ENCODE data around the gene MMP20.

Gene MMP20

DNA sequence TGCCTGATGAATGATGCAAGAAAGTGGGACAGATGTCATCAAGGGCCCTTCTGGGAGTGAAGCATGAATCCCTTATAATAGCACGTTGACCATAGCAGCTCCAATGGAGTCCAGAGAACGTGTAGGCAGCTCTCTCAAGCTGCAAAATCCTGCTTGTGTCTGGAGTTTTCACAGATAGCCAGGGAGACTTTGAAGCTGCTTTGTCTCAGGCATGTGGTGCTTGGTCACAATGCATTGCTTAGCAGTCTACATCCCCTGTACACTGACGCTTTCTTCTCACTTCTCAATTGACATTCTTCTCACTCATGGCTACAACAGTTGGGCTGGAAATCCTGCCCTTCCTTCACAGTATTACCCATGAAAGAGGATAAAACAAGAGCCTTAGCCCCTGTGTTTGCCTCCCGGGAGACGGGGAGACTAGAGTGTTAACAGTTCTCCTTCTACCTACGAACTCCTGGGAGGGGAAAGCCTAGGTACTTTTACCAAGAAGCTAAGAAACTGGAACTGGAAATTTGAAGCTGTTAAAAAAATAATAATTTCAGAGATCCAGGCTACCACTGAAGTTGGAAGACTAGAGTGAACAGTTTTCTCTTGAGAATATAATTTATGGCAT lies 73.9 kb downstream of the MMP20 start:
- H3K4me3 ChIP-seq (ENCODE audit: low read length) = no peak overlapping the region
- H3K36me3 ChIP-seq (ENCODE audit: control insufficient read depth, low read depth, low read length) = no peaks in the 10 kb centered on the region
- H3K27ac ChIP-seq (ENCODE audit: low read length) = no peak overlapping the region

DNA sequence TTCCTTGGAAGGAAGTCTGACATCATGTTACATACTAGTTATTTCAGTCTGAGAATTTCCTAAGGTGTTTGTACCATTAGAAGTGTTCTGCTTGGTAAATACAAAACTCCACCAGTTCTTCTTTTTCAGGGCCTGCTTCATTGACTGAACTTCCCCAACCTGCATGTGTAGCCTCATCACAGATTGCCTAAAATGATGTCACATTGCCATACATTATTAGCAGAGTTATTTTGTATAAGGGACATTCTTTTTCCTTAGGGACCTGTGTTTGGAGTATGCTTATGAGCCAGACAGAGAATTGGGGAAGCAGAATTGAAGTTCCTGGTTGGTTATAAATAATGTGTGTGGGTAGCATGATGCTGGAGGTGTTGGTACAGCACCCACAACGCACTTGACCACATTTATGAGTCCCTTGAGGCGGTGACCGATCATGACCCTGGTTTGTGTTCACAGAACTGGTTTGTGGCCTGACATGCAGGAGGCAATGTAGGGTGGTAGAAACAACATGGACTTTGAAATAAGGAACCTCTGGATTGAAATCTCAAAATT lies 78.1 kb downstream of the MMP20 start:
- Histone ChIP-seq H3K27ac (ENCODE audit: low read length) (no peak overlapping the region), H3K4me3 (ENCODE audit: low read length) (no peak overlapping the region), H3K9me3 (ENCODE audit: control insufficient read depth, low read depth, low read length) (no peaks in the 10 kb centered on the region), H3K4me1 (ENCODE audit: control insufficient read depth, low read depth, low read length) (no peaks in the 10 kb centered on the region), H3K27me3 (ENCODE audit: control insufficient read depth, insufficient read depth, low read length) (no peaks in the 10 kb centered on the region), H3K9ac (ENCODE audit: low read length) (no peak overlapping the region), H3K36me3 (ENCODE audit: control insufficient read depth, low read depth, low read length) (no peaks in the 10 kb centered on the region)

More for the DNA sequence above, 73.9 kb downstream of the MMP20 start:
- Histone ChIP-seq H3K4me1 (ENCODE audit: control insufficient read depth, low read depth, low read length) (no peaks in the 10 kb centered on the region), H3K9me3 (ENCODE audit: control insufficient read depth, low read depth, low read length) (no peaks in the 10 kb centered on the region), H3K9ac (ENCODE audit: low read length) (no peak overlapping the region), H3K27me3 (ENCODE audit: control insufficient read depth, insufficient read depth, low read length) (no peaks in the 10 kb centered on the region)

DNA sequence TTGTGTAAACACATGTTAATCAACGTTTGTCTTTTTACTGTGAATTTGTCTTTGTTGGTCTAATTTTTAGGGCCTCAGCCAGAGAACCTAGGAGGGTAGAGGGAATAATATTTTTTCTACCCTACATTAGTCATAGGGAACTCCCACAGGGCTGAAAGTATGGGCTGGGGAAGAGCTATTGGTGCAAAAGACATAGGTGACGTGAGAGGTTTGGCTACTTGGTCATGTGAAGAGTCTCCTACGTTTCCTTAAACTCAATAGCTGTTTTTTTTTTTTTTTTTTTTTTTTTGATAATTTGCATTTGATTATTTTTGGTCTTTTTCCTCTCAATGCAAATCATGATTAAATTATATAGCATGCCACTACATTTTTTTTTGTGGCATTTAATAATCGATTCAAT lies 78.7 kb downstream of the MMP20 start:
- H3K27ac ChIP-seq (ENCODE audit: low read length) = no peak overlapping the region
- H3K9ac ChIP-seq (ENCODE audit: low read length) = no peak overlapping the region
- H3K27me3 ChIP-seq (ENCODE audit: control insufficient read depth, insufficient read depth, low read length) = no peaks in the 10 kb centered on the region
- no peak overlapping the region for H3K4me3 ChIP-seq (ENCODE audit: low read length)
- no peaks in the 10 kb centered on the region for H3K9me3 ChIP-seq (ENCODE audit: control insufficient read depth, low read depth, low read length)
- no peaks in the 10 kb centered on the region for H3K36me3 ChIP-seq (ENCODE audit: control insufficient read depth, low read depth, low read length)
- no peaks in the 10 kb centered on the region for H3K4me1 ChIP-seq (ENCODE audit: control insufficient read depth, low read depth, low read length)

DNA sequence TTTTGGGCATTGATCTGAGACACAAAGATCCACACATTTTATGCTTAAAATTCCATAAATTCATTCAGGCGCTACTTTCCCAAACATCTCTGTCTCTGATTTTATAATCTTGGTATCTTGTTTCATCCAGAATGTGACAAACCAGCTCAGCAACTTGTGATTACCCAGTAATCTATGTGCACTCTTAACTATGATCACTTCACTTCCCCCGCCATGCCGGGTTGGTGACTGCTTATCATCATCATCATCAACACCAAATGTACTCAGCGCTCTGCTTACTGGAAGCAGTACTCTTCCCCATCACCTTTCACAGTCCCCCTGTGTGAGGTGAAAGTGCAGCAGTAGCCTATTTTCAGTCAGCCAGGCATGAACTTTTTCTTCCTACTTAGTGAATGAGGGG lies 79.4 kb downstream of the MMP20 start:
- no peak overlapping the region for H3K27ac ChIP-seq (ENCODE audit: low read length)

GRCh38 chr11:102544594-102544993 lies 80.5 kb downstream of the MMP20 start:
- Histone ChIP-seq H3K9ac (ENCODE audit: low read length) (no peak overlapping the region), H3K36me3 (ENCODE audit: control insufficient read depth, low read depth, low read length) (no peaks in the 10 kb centered on the region), H3K4me3 (ENCODE audit: low read length) (no peak overlapping the region), H3K9me3 (ENCODE audit: control insufficient read depth, low read depth, low read length) (no peaks in the 10 kb centered on the region), H3K27me3 (ENCODE audit: control insufficient read depth, insufficient read depth, low read length) (no peaks in the 10 kb centered on the region), H3K4me1 (ENCODE audit: control insufficient read depth, low read depth, low read length) (no peaks in the 10 kb centered on the region), H3K27ac (ENCODE audit: low read length) (no peak overlapping the region)

More for the DNA sequence above, 79.4 kb downstream of the MMP20 start:
- H3K4me1 ChIP-seq (ENCODE audit: control insufficient read depth, low read depth, low read length) = no peaks in the 10 kb centered on the region
- no peak overlapping the region for H3K9ac ChIP-seq (ENCODE audit: low read length)
- H3K27me3 ChIP-seq (ENCODE audit: control insufficient read depth, insufficient read depth, low read length) = no peaks in the 10 kb centered on the region
- no peak overlapping the region for H3K4me3 ChIP-seq (ENCODE audit: low read length)
- no peaks in the 10 kb centered on the region for H3K9me3 ChIP-seq (ENCODE audit: control insufficient read depth, low read depth, low read length)
- no peaks in the 10 kb centered on the region for H3K36me3 ChIP-seq (ENCODE audit: control insufficient read depth, low read depth, low read length)

- Histone ChIP-seq H3K27ac (ENCODE audit: low read length) (no peak overlapping the region), H3K4me1 (ENCODE audit: control insufficient read depth, low read depth, low read length) (no peaks in the 10 kb centered on the region)
Measured at GRCh38 chr11:102539567-102539966, 85.6 kb downstream of the MMP20 start.

DNA sequence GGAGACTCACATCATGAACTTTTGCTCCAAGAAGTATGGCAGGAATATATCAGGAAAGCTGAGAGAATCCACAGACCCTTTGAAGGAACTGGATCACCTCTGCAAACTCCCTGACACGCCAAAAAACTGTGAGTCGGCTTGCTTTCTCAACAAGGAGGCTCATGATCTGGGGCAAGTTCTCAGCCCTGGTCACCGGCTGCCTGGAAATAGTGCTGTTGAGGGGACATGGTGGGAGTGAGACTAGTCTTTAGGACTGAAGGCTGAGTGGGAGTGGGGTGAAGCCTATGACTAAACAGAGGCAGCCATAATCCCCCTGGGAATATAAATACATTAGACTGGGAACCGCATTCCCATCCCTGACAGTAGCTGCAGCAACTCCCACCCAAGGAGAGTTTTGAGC lies 86.2 kb downstream of the MMP20 start:
- H3K4me3 ChIP-seq (ENCODE audit: low read length) = no peak overlapping the region
- no peaks in the 10 kb centered on the region for H3K36me3 ChIP-seq (ENCODE audit: control insufficient read depth, low read depth, low read length)
- no peak overlapping the region for H3K9ac ChIP-seq (ENCODE audit: low read length)
- H3K27me3 ChIP-seq (ENCODE audit: control insufficient read depth, insufficient read depth, low read length) = no peaks in the 10 kb centered on the region
- H3K27ac ChIP-seq (ENCODE audit: low read length) = no peak overlapping the region
- H3K4me1 ChIP-seq (ENCODE audit: control insufficient read depth, low read depth, low read length) = no peaks in the 10 kb centered on the region
- no peaks in the 10 kb centered on the region for H3K9me3 ChIP-seq (ENCODE audit: control insufficient read depth, low read depth, low read length)

More at GRCh38 chr11:102539567-102539966, 85.6 kb downstream of the MMP20 start:
- no peaks in the 10 kb centered on the region for H3K9me3 ChIP-seq (ENCODE audit: control insufficient read depth, low read depth, low read length)
- H3K4me3 ChIP-seq (ENCODE audit: low read length) = no peak overlapping the region
- H3K27me3 ChIP-seq (ENCODE audit: control insufficient read depth, insufficient read depth, low read length) = no peaks in the 10 kb centered on the region
- no peaks in the 10 kb centered on the region for H3K36me3 ChIP-seq (ENCODE audit: control insufficient read depth, low read depth, low read length)
- H3K9ac ChIP-seq (ENCODE audit: low read length) = no peak overlapping the region

GRCh38 chr11:102534261-102534872 lies 90.8 kb downstream of the MMP20 start:
- H3K9ac ChIP-seq (ENCODE audit: low read length) = no peak overlapping the region
- H3K4me1 ChIP-seq (ENCODE audit: control insufficient read depth, low read depth, low read length) = no peaks in the 10 kb centered on the region
- H3K36me3 ChIP-seq (ENCODE audit: control insufficient read depth, low read depth, low read length) = no peaks in the 10 kb centered on the region
- no peaks in the 10 kb centered on the region for H3K27me3 ChIP-seq (ENCODE audit: control insufficient read depth, insufficient read depth, low read length)
- no peaks in the 10 kb centered on the region for H3K9me3 ChIP-seq (ENCODE audit: control insufficient read depth, low read depth, low read length)
- no peak overlapping the region for H3K27ac ChIP-seq (ENCODE audit: low read length)
- H3K4me3 ChIP-seq (ENCODE audit: low read length) = no peak overlapping the region

- Histone ChIP-seq H3K36me3 (ENCODE audit: control insufficient read depth, low read depth, low read length) (no peaks in the 10 kb centered on the region), H3K9me3 (ENCODE audit: control insufficient read depth, low read depth, low read length) (no peaks in the 10 kb centered on the region), H3K4me1 (ENCODE audit: control insufficient read depth, low read depth, low read length) (no peaks in the 10 kb centered on the region), H3K27me3 (ENCODE audit: control insufficient read depth, insufficient read depth, low read length) (no peaks in the 10 kb centered on the region), H3K4me3 (ENCODE audit: low read length) (no peak within 1 kb of the TSS), H3K27ac (ENCODE audit: low read length) (no peak within 1 kb of the TSS), H3K9ac (ENCODE audit: low read length) (no peak within 1 kb of the TSS)
Measured at GRCh38 chr11:102530558-102530957, 94.6 kb downstream of the MMP20 start, which contains the start of gene MMP7. TSS of gene MMP7 (minus strand) at chr11:102530747. CDS start at chr11:102530700, 47 bp downstream.

- Histone ChIP-seq H3K4me3 (ENCODE audit: low read length) (no peak overlapping the region), H3K9ac (ENCODE audit: low read length) (no peak overlapping the region), H3K36me3 (ENCODE audit: control insufficient read depth, low read depth, low read length) (no peaks in the 10 kb centered on the region), H3K9me3 (ENCODE audit: control insufficient read depth, low read depth, low read length) (no peaks in the 10 kb centered on the region), H3K27me3 (ENCODE audit: control insufficient read depth, insufficient read depth, low read length) (no peaks in the 10 kb centered on the region), H3K27ac (ENCODE audit: low read length) (no peak overlapping the region), H3K4me1 (ENCODE audit: control insufficient read depth, low read depth, low read length) (no peaks in the 10 kb centered on the region)
Measured at GRCh38 chr11:102528618-102529017, 96.5 kb downstream of the MMP20 start.

DNA sequence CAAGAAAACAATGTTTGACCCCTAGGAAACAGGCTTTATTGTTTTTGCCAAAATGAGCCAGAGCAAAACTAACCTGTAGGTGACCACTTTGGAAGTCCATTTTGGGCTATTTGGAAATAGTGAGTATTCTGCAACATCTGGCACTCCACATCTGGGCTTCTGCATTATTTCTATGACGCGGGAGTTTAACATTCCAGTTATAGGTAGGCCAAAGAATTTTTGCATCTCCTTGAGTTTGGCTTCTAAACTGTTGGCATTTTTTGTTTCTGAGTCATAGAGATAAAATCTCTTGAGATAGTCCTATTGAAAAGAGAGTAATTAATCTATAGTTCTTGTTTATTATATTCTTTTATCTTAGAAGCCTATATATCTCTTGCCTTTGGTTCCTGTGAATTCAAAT lies 97.4 kb downstream of the MMP20 start:
- H3K27me3 ChIP-seq (ENCODE audit: control insufficient read depth, insufficient read depth, low read length) = no peaks in the 10 kb centered on the region
- no peak overlapping the region for H3K27ac ChIP-seq (ENCODE audit: low read length)

GRCh38 chr11:102527041-102527440 lies 98.1 kb downstream of the MMP20 start:
- Histone ChIP-seq H3K4me1 (ENCODE audit: control insufficient read depth, low read depth, low read length) (no peaks in the 10 kb centered on the region), H3K27me3 (ENCODE audit: control insufficient read depth, insufficient read depth, low read length) (no peaks in the 10 kb centered on the region), H3K9me3 (ENCODE audit: control insufficient read depth, low read depth, low read length) (no peaks in the 10 kb centered on the region), H3K36me3 (ENCODE audit: control insufficient read depth, low read depth, low read length) (no peaks in the 10 kb centered on the region), H3K27ac (ENCODE audit: low read length) (no peak overlapping the region), H3K4me3 (ENCODE audit: low read length) (no peak overlapping the region), H3K9ac (ENCODE audit: low read length) (no peak overlapping the region)

More for the DNA sequence above, 97.4 kb downstream of the MMP20 start:
- H3K9ac ChIP-seq (ENCODE audit: low read length) = no peak overlapping the region
- H3K4me1 ChIP-seq (ENCODE audit: control insufficient read depth, low read depth, low read length) = no peaks in the 10 kb centered on the region
- H3K4me3 ChIP-seq (ENCODE audit: low read length) = no peak overlapping the region
- no peaks in the 10 kb centered on the region for H3K9me3 ChIP-seq (ENCODE audit: control insufficient read depth, low read depth, low read length)
- no peaks in the 10 kb centered on the region for H3K36me3 ChIP-seq (ENCODE audit: control insufficient read depth, low read depth, low read length)

All from iPS-18a (cell line).